ENCODE results near the gene TRAPPC2L. TPM values are rescaled to one million over a fixed set of nuclear protein-coding genes. Genes with fewer than 3 reads are reported as not detected.
"Not testable (repeated sequence)": the region's sequence is repeated elsewhere in the genome, so short reads cannot be mapped to it uniquely, and the experiment has no call there.

The TRAPPC2L gene
- polyA plus RNA-seq, 1 donor from 2014 or later, result 86.1 TPM

- H3K9me3 Mint-ChIP-seq, result no peaks in the 10 kb centered on the region
- peaks cover 0 to 1% (median 0%) of the 10 kb centered on the region in 3 donors for H3K4me1 Mint-ChIP-seq
- no peak overlapping the region for H3K27ac Mint-ChIP-seq
- peak overlapping the region in 1 of 4 donors; percentile 12 for H3K4me3 Mint-ChIP-seq
- no peaks in the 10 kb centered on the region for H3K27me3 Mint-ChIP-seq
- no peaks in the 10 kb centered on the region for H3K36me3 Mint-ChIP-seq
Observed at GRCh38 chr16:88881007-88881615, 24.2 kb downstream of the TRAPPC2L start.

DNA sequence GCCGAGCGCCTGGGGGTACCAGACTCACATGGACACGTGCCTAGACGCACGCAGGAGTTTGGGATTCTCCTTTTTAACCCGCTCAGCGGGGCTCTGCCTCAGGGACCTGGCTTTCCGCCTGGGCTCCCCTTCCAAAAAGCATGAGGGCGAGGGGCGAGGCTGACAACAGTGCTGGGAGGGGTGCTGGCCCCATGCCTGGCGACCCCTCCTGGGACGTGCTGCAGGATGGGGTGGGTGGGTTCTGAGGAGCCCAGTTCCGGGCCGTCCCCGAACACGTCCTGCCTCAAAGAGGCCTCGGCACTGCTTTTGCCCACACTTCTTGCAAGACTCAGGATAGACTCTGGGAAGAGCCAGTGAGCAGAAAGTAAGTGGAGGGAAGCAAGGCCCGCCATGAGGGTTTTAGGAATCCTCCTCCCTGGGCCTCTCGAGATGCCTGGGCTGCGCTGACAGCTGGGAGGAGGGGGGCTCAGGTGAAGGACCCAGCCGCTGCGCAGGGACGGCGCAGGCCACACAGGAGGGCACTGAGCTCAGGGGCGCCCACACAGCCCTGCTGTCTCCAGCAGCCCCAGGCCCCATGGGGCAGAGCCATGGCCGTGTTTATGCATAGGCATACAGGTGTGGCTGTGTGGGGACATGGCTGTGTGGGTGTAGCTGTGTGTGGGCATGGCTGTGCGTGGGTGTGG lies 24.9 kb downstream of the TRAPPC2L start:
- no peak overlapping the region for H3K4me3 Mint-ChIP-seq
- no peaks in the 10 kb centered on the region for H3K9me3 Mint-ChIP-seq
- no peaks in the 10 kb centered on the region for H3K36me3 Mint-ChIP-seq
- no peaks in the 10 kb centered on the region for H3K27me3 Mint-ChIP-seq
- H3K27ac Mint-ChIP-seq, result no peak overlapping the region
- peaks cover 0 to 1% (median 0%) of the 10 kb centered on the region in 3 donors for H3K4me1 Mint-ChIP-seq

DNA sequence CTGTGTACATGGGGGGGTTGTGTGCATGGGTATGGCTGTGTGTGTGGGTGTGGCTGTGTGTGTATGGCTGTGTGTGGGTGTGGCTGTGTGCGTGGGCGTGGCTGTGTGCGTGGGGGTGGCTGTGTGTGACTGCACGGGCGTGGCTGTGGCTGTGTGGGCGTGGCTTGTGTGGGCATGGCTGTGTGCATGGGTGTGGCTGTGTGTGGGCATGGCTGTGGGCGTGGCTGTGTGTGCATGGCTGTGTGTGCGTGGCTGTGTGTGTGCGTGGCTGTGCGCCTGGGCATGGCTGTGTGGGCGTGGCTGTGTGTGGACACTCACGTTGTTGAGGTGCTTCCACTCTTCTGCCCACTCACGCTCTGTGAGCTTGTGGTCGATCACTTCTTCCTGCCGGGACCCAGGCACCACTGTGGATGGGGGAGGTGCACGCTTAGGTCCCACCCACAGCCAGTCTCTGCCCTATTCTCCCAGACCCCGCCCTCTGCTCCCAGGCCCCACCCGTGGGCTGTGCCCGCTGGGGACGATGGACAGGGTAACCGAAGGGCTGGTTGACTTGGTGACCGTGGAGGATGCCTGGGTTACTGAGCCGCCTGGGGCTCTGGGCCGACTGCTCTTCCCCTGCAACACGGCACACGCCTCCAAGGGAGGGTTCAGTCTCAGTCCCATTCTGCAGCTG lies 25.6 kb downstream of the TRAPPC2L start:
- H3K36me3 Mint-ChIP-seq, result peaks cover 1% of the 10 kb centered on the region
- H3K27ac Mint-ChIP-seq, result no peak overlapping the region
- no peaks in the 10 kb centered on the region for H3K9me3 Mint-ChIP-seq
- no peaks in the 10 kb centered on the region for H3K27me3 Mint-ChIP-seq
- peaks cover 0 to 1% (median 0%) of the 10 kb centered on the region in 3 donors for H3K4me1 Mint-ChIP-seq
- H3K4me3 Mint-ChIP-seq, result no peak overlapping the region

GRCh38 chr16:88883117-88883895 lies 26.4 kb downstream of the TRAPPC2L start:
- no peaks in the 10 kb centered on the region for H3K9me3 Mint-ChIP-seq
- no peak overlapping the region for H3K27ac Mint-ChIP-seq
- H3K4me3 Mint-ChIP-seq, result no peak overlapping the region
- H3K4me1 Mint-ChIP-seq, result peaks cover 0 to 1% (median 0%) of the 10 kb centered on the region in 3 donors
- H3K36me3 Mint-ChIP-seq, result peaks cover 1% of the 10 kb centered on the region
- no peaks in the 10 kb centered on the region for H3K27me3 Mint-ChIP-seq

DNA sequence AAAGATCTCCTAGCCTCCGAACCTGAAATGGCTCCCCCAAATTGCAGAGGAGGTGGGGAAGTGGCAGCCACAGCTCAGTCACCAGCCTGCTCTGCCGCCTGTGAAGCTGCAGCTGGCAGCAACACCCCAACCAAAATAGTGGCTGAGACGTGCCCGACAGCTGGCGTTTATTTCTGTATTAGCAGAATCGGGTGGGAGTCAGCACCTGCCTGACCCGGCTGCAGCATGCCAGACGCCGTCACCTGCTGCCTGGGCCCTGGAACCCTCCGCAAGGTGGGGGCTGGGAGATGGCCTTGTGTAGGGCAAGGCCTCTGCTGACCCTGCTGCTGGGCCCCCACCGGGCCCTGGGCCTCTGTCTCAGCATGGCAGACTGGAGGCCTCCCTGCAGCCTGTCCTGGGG lies 27.0 kb downstream of the TRAPPC2L start:
- H3K4me1 Mint-ChIP-seq, result peaks cover 0 to 1% (median 0%) of the 10 kb centered on the region in 3 donors
- no peak overlapping the region for H3K27ac Mint-ChIP-seq
- H3K4me3 Mint-ChIP-seq, result no peak overlapping the region
- no peaks in the 10 kb centered on the region for H3K9me3 Mint-ChIP-seq
- H3K27me3 Mint-ChIP-seq, result no peaks in the 10 kb centered on the region
- H3K36me3 Mint-ChIP-seq, result peaks cover 1% of the 10 kb centered on the region

GRCh38 chr16:88884569-88885271 lies 27.8 kb downstream of the TRAPPC2L start:
- peak overlapping the region in 1 of 4 donors; percentile 54 for H3K4me3 Mint-ChIP-seq
- H3K9me3 Mint-ChIP-seq, result no peaks in the 10 kb centered on the region
- peaks cover 0 to 1% (median 0%) of the 10 kb centered on the region in 3 donors for H3K4me1 Mint-ChIP-seq
- H3K27me3 Mint-ChIP-seq, result no peaks in the 10 kb centered on the region
- peaks cover 1% of the 10 kb centered on the region for H3K36me3 Mint-ChIP-seq
- peak overlapping the region in 1 of 3 donors; percentile 46 for H3K27ac Mint-ChIP-seq

- no peak overlapping the region for H3K27ac Mint-ChIP-seq
- no peaks in the 10 kb centered on the region for H3K27me3 Mint-ChIP-seq
- H3K36me3 Mint-ChIP-seq, result peaks cover 1% of the 10 kb centered on the region
- no peaks in the 10 kb centered on the region for H3K9me3 Mint-ChIP-seq
- no peak overlapping the region for H3K4me3 Mint-ChIP-seq
- H3K4me1 Mint-ChIP-seq, result peaks cover 0 to 1% (median 0%) of the 10 kb centered on the region in 3 donors
Observed at GRCh38 chr16:88885693-88886280, 28.9 kb downstream of the TRAPPC2L start.

DNA sequence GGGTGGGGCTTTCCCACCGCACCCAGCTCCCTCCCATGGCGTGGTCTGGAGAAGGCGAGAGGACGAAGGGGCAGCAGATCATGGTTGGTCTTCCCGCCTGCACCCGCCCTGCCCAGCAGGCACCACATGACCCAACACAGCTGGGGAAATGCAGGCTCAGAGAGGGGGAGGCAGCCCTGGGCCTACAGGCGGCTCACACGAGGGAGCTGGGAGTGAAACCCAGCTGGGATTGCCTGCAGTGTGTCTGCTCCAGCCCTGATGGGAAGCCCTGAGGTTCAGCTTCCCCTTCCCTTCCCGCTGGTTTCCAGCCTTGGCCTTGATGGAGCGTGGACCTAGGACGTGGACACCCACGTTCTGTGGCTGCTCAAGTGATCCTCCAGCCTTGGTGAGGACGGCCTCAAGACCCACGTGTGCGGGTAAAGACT lies 29.5 kb downstream of the TRAPPC2L start:
- no peaks in the 10 kb centered on the region for H3K9me3 Mint-ChIP-seq
- no peak overlapping the region for H3K4me3 Mint-ChIP-seq
- H3K4me1 Mint-ChIP-seq, result peaks cover 0 to 1% (median 0%) of the 10 kb centered on the region in 3 donors
- H3K36me3 Mint-ChIP-seq, result peaks cover 1% of the 10 kb centered on the region
- no peaks in the 10 kb centered on the region for H3K27me3 Mint-ChIP-seq
- H3K27ac Mint-ChIP-seq, result no peak overlapping the region

GRCh38 chr16:88886845-88887521 lies 30.1 kb downstream of the TRAPPC2L start:
- Mint-ChIP-seq H3K4me1 (peaks cover 0 to 1% (median 0%) of the 10 kb centered on the region in 3 donors), H3K27ac (no peak overlapping the region), H3K36me3 (peaks cover 1% of the 10 kb centered on the region), H3K4me3 (peak overlapping the region in 1 of 4 donors; percentile 41), H3K27me3 (no peaks in the 10 kb centered on the region), H3K9me3 (no peaks in the 10 kb centered on the region)

DNA sequence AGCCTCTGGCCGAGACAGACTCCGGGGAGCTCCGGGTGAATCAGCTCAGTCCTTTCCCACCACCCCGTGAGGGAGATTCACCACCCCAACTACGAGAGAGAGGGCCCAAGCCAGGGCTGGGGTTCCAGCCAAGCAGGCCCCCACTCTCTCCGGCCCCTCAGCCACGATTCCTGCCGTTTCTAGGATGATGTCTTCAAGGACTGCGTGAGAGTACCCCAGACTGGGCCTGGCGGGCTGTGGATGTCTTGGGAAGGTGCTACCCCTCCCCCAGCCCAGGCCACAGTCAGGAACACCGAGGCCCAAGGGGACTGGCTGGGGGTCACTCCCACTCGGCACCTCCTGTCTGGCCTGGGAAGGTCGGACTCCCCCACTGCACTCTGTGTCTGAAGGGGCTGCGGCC lies 31.1 kb downstream of the TRAPPC2L start:
- H3K27ac Mint-ChIP-seq, result no peak overlapping the region
- peaks cover 1% of the 10 kb centered on the region for H3K36me3 Mint-ChIP-seq
- H3K9me3 Mint-ChIP-seq, result no peaks in the 10 kb centered on the region
- H3K4me3 Mint-ChIP-seq, result no peak overlapping the region
- no peaks in the 10 kb centered on the region for H3K27me3 Mint-ChIP-seq
- H3K4me1 Mint-ChIP-seq, result no peaks in the 10 kb centered on the region

DNA sequence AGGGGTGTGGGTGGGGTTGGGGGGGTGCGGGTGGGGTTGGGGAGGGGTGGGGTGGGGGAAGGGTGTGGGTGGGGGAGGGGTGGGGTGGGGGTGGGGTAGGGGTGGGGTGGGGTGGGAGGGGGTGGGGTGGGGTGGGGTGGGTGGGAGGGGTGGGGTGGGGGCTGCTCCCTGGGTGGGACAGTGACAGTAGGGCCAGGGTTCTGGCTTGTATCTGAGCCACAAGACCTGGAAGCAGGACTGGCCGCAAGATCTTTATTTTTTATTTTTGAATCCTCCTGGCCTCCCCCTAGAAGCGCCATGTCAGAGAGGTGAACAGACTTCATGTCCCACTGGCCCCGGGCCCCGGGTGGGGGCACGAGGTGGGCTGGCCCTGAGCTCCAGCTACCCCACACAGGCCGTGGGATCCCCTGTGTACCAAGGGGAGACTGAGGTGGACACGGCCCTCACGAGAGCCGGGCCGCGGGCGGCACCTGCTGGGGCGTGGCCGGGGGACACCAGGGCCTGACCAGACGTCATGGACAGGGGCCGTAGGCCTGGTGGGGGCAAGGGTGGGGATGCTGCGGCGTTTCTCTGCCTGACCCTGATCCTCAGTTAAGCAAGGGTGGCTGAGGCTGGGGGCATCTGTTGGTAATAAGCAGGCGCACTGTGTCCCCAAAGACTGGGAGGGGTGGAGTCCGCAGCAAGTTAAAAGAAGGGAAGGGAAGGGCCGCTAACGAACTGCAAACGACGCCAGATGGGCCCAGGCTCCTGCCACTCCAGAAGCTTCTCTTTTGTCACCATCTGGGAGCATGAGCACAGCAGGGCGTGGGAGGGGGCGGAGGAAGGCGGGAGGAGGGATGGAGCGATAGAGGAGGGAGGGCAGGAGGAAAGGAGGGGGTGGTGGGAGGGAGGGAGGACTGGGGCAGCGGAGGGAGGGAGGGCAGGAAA lies 31.8 kb downstream of the TRAPPC2L start:
- H3K9me3 Mint-ChIP-seq, result no peaks in the 10 kb centered on the region
- no peak overlapping the region for H3K27ac Mint-ChIP-seq
- peaks cover 1% of the 10 kb centered on the region for H3K36me3 Mint-ChIP-seq
- no peak overlapping the region for H3K4me3 Mint-ChIP-seq
- H3K4me1 Mint-ChIP-seq, result no peaks in the 10 kb centered on the region
- H3K27me3 Mint-ChIP-seq, result no peaks in the 10 kb centered on the region

DNA sequence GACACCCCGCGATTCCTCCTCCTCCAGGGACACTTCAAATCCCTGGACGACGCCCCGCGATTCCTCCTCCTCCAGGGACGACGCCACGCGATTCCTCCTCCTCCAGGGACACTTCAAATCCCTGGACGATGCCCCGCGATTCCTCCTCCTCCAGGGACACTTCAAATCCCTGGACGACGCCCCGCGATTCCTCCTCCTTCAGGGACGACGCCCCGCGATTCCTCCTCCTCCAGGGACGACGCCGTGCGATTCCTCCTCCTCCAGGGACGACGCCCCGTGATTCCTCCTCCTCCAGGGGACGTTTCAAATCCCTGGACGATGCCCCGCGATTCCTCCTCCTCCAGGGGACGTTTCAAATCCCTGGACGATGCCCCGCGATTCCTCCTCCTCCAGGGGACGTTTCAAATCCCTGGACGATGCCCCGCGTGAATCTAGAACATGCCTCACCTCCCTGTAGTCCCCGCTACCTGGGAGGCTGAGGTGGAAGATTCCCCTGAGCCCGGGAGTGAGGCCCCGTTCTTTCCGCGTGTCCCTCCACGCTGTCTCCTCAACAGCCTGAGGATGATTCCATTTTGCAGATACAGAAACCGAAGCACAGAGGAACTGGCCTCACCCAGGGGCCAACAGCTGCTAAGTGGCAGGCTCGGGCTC lies 32.9 kb downstream of the TRAPPC2L start:
- not testable (repeated sequence) for H3K27me3 Mint-ChIP-seq, H3K4me3 Mint-ChIP-seq, H3K9me3 Mint-ChIP-seq, H3K36me3 Mint-ChIP-seq, H3K4me1 Mint-ChIP-seq
- H3K27ac Mint-ChIP-seq, result peak overlapping the region in 2 of 3 donors; percentile 53 to 71
